Activated T-helper 1 cell treated with anti-CD3 and anti-CD28 coated beads, Interleukin-12 subunit alpha, Interleukin-12 subunit beta, Interleukin-2, Interleukin-4 antibody, amounts not matched to agents 30 ng/mL and 10 ng/mL and 1 ng/mL, durations not matched to agents 14 hours and 24 hours and 36 hours (primary cell): ENCODE results near the gene ZNF692. TPM values are rescaled to one million over a fixed set of nuclear protein-coding genes. Genes with fewer than 3 reads are reported as not detected.

Experiments used
- DNase-seq: peaks from one replicate; pipeline ENCODE4 v3.0.0; 2021; ENCODE audit warnings: low spot score
- H3K27ac Mint-ChIP-seq: one replicate; pipeline ENCODE4 v1.8.0; 2021; ENCODE audit warnings: mild to moderate bottlenecking, mixed read lengths
- H3K27me3 Mint-ChIP-seq: one replicate; pipeline ENCODE4 v1.8.0; 2022; ENCODE audit warnings: mild to moderate bottlenecking, moderate library complexity, mixed read lengths; ENCODE audit not compliant: insufficient read depth
- H3K36me3 Mint-ChIP-seq: one replicate; pipeline ENCODE4 v1.8.0; 2021; ENCODE audit warnings: low read depth, mixed read lengths
- H3K4me1 Mint-ChIP-seq: one replicate; pipeline ENCODE4 v1.8.0; 2021; ENCODE audit warnings: low read depth, mixed read lengths
- H3K4me3 Mint-ChIP-seq: one replicate; pipeline ENCODE4 v1.8.0; 2021; ENCODE audit warnings: mild to moderate bottlenecking, moderate library complexity, mixed read lengths
- H3K9me3 Mint-ChIP-seq: one replicate; pipeline ENCODE4 v1.8.0; 2021; ENCODE audit warnings: mixed read lengths
- intact Hi-C: fragments of 100-400 bp; cut with micrococcal nuclease; formaldehyde crosslinking; loops from one replicate; pipeline ENCODE4 v1.15.1; 2024
- total RNA-seq: library from RNA; stranded (reverse); gene quantifications from 2 replicates; pipeline ENCODE4 v1.2.3, GENCODE V29; 2022

The ZNF692 gene, protein sequence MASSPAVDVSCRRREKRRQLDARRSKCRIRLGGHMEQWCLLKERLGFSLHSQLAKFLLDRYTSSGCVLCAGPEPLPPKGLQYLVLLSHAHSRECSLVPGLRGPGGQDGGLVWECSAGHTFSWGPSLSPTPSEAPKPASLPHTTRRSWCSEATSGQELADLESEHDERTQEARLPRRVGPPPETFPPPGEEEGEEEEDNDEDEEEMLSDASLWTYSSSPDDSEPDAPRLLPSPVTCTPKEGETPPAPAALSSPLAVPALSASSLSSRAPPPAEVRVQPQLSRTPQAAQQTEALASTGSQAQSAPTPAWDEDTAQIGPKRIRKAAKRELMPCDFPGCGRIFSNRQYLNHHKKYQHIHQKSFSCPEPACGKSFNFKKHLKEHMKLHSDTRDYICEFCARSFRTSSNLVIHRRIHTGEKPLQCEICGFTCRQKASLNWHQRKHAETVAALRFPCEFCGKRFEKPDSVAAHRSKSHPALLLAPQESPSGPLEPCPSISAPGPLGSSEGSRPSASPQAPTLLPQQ
- 89.6 and 91.0 TPM in 2 replicates for total RNA-seq

DNA sequence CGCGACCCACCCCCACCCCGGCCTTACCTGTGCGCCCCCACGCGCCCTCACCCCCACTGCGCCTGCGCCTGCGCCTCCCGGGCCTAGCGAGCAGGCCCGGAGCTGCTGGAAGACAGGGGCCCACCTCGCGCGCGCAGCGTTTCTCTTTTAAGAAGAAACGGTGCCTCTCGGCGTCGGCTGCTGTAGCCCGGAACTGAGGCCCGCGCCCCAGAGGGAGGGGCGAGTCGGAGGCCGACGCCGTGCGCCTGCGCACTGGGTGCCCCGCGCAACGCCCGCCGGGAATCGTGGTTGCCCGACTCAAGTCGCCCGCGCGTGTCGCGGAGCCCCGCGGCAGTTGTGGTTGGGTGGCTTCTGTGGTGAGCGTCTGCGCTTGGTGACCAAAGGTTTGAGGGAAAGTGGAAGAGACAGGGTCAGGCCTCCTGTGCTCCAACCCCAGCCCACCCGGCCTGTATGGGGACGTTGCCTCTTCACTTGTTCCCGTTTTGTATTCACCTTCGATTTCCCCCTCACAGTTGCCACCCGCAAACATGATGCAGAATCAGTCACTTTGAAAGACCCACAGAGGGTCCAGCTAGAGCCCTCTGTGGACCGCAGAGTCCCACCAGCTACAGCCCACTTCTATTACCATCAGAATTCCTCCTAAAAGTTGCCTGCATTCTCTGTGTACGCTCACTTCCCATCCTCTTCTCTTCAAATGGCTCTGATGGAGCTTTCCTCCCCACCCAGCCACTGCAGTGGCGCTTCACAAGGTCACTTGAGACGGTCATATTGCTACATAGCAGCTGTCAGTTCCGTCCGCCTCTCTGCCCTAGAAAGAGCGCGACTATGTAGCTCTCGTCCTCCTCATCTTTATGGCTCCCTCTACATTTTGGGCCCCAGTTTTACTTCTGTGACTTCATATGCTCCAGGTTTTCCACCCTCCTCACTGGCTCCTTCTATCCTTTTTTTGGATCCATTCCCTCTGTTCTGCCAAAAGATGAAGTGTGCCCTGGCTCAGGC, at the start of gene ZNF692:
Gene ZNF692, minus strand, starts transcription at position 195 of the 999 bp plus-strand sequence. CDS start 776 bp downstream, outside the sequence.
- Mint-ChIP-seq H3K4me3 (peak within 1 kb of the TSS; percentile 96), H3K27ac (peak within 1 kb of the TSS; percentile 97), H3K4me1 (peaks cover 37% of the 10 kb centered on the region), H3K36me3 (peaks cover 20% of the 10 kb centered on the region), H3K27me3 (no peaks in the 10 kb centered on the region), H3K9me3 (no peaks in the 10 kb centered on the region)
- intact Hi-C loops, result loop anchor here (1.0 kb wide), 4 partner anchors 14 to 47 kb away; partner anchors contain the start of genes PGBD2 and ZNF672
- peak; percentile 97 for DNase-seq

DNA sequence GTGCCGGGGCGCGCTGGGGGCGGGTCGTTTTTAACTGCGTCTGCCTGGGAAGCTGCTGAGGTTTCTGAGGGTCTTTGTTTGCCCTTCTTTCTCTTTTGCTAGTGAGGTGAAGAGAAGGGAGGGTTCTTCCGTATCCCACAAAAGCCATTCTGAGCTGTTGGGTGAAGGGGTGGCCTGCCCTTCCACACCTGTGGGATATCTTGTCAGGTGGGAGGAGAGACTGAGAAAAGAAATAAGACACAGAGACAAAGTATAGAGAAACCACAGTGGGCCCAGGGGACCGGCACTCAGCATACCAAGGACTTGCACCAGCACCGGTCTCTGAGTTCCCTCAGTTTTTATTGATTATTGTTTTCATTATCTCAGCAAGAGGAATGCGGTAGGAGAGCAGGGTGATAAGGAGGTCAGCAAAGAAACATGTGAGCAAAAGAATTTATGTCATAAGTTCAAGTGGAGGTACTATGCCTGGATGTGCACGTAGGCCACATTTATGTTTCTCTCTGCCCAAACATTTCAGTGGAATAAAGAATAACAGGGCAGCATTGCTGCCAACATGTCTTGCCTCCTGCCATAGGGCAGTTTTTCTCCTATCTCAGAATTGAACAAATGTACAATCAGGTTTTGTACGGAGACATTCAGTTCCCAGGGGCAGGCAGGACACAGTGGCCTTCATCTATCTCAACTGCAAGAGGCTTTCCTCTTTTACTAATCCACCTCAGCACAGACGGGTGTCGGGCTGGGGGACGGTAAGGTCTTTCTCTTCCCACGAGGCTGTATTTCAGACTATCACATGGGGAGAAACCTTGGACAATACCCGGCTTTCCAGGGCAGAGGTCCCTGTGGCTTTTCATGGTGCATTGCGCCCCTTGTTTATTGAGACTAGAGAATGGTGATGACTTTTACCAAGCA, 48.1 kb upstream of the ZNF692 start:
- Mint-ChIP-seq H3K36me3 (peaks cover 6% of the 10 kb centered on the region), H3K27ac (peak overlapping the region; percentile 73), H3K4me1 (peaks cover 46% of the 10 kb centered on the region), H3K4me3 (peak overlapping the region; percentile 90), H3K9me3 (no peaks in the 10 kb centered on the region), H3K27me3 (peaks cover 14% of the 10 kb centered on the region)
- DNase-seq, result no peak
- intact Hi-C loops, result loop anchor here (1.0 kb wide), 6 partner anchors 18 to 81 kb away; partner anchors contain the start of genes ZNF672 and ZNF692

DNA sequence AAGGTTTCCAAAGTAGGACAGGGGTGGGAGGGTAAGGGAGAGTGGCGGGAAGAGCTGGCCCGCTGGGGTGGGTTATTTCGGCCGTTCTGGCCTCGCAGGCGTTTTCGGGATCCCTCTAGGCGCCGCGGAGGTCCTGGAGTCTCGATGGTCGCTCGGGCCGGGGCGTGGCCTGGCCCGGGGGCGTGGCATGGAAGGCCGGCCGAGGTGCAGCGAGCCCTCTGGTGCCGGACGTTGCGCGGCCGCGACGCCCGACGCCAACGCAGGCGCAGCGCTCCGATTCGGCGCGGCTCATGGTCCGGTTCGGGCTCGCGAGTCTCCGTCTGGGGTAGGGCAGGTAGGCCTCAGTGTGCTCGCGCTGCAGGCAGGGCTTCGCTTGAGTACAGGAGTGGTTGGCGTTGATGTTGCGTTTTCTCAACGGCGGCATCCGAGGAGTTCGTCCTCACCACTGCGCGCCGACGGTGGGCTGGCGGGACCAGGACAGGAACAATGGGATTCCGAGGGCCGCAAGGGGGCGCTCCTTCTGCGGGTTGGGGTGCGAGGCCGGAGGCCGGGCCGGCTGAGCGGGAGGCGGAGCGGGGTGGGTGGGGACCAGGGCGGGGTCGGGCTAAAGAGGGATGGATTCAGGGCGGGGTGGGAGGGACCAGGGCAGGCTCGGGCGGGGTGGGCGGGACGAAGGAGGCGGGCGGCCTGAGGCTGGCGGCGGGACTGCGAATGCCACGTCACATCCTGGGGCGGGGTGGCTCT, 47.3 kb upstream of the ZNF692 start, which contains the start of gene PGBD2:
Gene PGBD2, plus strand, starts transcription at position 227 of the 744 bp plus-strand sequence. CDS start 7,628 bp downstream, outside the sequence.
- peak; percentile 89 for DNase-seq

DNA sequence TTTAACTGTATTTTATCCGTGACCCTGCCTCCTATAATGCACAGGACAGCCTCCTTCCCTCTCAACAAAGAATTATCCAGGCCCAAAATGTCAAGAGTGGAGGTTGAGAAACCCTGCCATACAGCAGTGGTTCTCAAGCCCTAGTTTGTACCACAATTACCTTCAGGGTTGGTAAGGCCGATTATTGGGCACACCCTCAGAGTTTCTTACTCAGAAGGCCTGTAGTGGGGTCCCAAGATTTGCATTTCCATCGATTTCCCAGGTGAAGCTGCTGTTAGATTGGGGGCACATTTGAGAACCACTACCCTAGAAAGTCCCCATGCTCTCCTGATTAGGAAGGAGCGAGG, 46.8 kb upstream of the ZNF692 start:
- Mint-ChIP-seq H3K4me3 (peak overlapping the region; percentile 95), H3K27me3 (peaks cover 21% of the 10 kb centered on the region), H3K4me1 (peaks cover 51% of the 10 kb centered on the region), H3K27ac (peak overlapping the region; percentile 98), H3K36me3 (peaks cover 6% of the 10 kb centered on the region), H3K9me3 (no peaks in the 10 kb centered on the region)
- no peak for DNase-seq
- intact Hi-C loops, result loop anchor here (1.0 kb wide), 6 partner anchors 20 to 79 kb away; partner anchors contain the start of genes ZNF672 and ZNF692

More for the DNA sequence above, 47.3 kb upstream of the ZNF692 start, which contains the start of gene PGBD2:
- peak within 1 kb of the TSS; percentile 98 for H3K27ac Mint-ChIP-seq
- H3K36me3 Mint-ChIP-seq, result peaks cover 6% of the 10 kb centered on the region
- H3K4me1 Mint-ChIP-seq, result peaks cover 51% of the 10 kb centered on the region
- no peaks in the 10 kb centered on the region for H3K9me3 Mint-ChIP-seq
- intact Hi-C loops, result loop anchor here (1.0 kb wide), 6 partner anchors 19 to 80 kb away; partner anchors contain the start of genes ZNF672 and ZNF692
- peaks cover 20% of the 10 kb centered on the region for H3K27me3 Mint-ChIP-seq
- peak within 1 kb of the TSS; percentile 95 for H3K4me3 Mint-ChIP-seq

DNA sequence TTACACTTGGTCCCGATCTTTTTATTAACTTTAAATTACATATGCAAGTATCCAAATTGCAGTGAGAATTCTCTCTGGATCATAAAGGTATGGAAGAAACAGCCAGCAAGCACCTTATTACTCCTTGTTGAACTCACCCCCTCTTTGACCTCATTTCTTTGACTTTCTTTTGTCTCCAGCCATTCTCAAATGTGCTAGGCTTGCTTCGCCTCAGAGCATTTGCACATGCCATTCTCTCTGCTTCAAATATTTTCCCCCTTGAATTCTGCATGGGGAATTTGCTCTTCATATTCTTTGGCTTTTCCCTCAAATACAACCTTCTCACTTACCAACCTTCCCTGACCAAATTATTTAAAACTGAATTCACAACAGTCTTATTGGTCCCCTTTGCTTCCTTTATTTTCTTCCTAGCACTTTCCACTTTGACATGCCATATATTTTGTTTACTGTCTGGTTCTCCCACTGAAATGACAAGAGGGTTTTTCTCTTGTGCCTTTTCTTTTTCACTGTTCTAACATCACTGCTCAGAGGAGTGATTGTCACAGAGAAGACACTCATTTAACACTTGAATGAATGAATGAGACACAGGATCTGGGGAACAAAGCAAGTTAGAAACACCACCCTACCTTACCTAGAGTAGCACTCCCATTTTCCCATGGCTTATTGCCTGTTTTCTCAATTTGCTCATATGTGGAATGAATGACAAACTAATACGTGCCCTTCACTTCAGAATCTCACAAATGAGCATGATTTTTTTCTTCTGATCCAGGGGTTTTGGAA, 45.7 kb upstream of the ZNF692 start:
- peaks cover 6% of the 10 kb centered on the region for H3K36me3 Mint-ChIP-seq
- no peaks in the 10 kb centered on the region for H3K9me3 Mint-ChIP-seq
- DNase-seq, result no peak
- peak overlapping the region; percentile 95 for H3K4me3 Mint-ChIP-seq
- intact Hi-C loops, result no loop called here
- H3K4me1 Mint-ChIP-seq, result peaks cover 49% of the 10 kb centered on the region
- H3K27me3 Mint-ChIP-seq, result peaks cover 29% of the 10 kb centered on the region
- peak overlapping the region; percentile 38 for H3K27ac Mint-ChIP-seq

DNA sequence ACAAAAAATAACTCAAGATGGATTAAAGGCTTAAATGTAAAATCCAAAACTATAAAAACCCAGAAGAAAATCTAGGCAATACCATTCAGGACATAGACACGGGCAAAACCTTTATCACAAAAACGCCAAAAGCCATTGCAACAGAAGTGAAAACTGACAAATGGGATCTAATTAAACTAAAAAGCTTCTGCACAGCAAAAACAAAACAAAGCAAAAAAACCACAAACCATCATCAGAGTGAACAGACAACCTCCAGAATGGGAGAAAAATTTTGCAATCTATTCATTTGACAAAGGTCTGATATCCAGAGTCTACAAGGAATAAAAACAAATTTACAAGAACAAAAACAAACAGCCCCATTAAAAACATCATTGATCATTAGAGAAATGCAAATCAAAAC, 42.7 kb upstream of the ZNF692 start:
- Mint-ChIP-seq H3K27me3 (peaks cover 44% of the 10 kb centered on the region), H3K27ac (no peak overlapping the region), H3K4me1 (peaks cover 20% of the 10 kb centered on the region), H3K4me3 (no peak overlapping the region), H3K36me3 (peaks cover 4% of the 10 kb centered on the region), H3K9me3 (no peaks in the 10 kb centered on the region)
- intact Hi-C loops, result no loop called here
- DNase-seq, result no peak

DNA sequence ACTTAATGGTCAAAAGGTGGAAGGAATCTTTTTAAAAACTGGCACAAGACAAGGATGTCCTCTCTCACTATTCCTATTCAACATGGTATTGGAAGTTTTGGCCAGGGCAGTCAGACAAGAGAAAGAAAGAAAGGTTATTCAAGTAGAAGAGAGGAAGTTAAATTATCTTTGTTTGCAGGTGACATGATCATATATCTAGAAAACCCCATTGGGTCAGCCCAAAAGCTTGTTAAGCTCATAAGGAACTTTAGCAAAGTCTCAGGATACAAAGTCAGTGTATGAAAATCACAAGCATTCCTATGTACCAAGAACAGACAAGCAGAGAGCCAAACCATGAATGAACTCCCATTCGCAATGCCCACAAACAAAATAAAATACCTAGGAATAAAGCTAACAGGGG, 41.8 kb upstream of the ZNF692 start:
- DNase-seq, result no peak
- intact Hi-C loops, result no loop called here
- Mint-ChIP-seq H3K27ac (no peak overlapping the region), H3K9me3 (no peaks in the 10 kb centered on the region), H3K36me3 (peaks cover 4% of the 10 kb centered on the region), H3K4me3 (no peak overlapping the region), H3K4me1 (peaks cover 17% of the 10 kb centered on the region), H3K27me3 (peaks cover 44% of the 10 kb centered on the region)

DNA sequence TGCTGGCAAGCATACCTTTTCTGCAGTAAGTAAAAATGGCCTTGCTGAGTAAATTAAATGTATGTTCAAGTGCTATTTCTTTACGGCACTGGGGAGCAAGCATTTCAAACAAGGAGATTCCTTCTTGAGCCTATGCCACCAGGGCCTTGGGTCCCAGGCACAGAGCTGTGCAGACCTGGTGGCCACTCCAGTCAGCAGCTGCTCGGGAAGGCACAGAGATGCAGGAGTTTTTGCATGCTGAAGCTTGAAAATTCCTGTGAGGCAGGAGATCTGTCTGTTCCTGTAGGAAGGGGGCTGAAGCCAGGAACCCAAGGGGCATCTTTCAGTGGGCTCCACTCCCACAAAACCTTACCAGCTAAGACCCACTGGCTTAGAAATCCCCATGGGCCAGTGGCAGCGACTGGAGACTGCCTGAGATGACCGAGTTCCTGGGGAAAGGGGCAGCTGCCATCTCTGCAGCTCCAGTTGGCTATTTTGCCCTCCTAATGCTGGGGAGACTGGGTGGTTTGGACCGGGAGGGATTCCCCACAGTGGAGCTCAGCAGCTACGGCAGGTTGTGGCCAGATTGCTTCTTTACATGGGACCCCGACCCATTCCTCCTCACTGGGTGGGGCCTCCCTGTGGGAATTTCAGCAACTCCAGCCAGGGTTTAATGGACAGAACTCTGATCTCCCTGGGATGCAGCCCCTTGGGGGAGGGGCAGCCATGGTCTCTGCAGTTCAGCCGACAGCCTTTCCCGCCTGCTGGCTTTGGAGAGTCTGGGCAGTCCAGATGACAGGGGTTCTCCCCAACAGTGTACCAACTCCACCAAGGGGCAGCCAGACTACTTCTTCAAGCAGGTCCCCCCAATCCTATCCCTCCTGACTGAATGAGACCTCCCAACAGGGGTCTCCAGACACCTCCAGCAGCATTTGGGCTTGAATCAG, 38.8 kb upstream of the ZNF692 start:
- H3K36me3 Mint-ChIP-seq, result peaks cover 1% of the 10 kb centered on the region
- intact Hi-C loops, result no loop called here
- no peaks in the 10 kb centered on the region for H3K9me3 Mint-ChIP-seq
- peaks cover 5% of the 10 kb centered on the region for H3K4me1 Mint-ChIP-seq
- DNase-seq, result no peak
- H3K27ac Mint-ChIP-seq, result no peak overlapping the region
- peaks cover 46% of the 10 kb centered on the region for H3K27me3 Mint-ChIP-seq
- H3K4me3 Mint-ChIP-seq, result no peak overlapping the region

DNA sequence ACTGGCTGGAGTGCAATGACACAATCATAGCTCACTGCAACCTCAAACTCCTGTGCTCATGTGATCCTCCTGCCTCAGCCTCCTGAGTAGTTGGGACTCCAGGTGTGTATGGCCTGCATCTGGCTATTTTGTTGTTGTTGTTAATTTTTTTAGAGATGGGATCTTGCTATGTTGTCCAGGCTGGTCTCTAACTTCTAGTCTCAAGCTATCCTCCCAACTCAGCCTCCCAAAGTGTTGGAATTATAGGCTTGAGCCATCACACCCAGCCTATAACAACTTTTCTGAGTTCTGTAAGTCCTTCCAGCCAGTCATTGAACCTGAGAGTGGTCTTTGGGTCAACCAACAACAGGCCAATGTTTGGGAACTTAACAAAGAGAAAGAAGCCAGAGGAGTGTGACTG, 36.0 kb upstream of the ZNF692 start:
- intact Hi-C loops, result no loop called here
- H3K36me3 Mint-ChIP-seq, result no peaks in the 10 kb centered on the region
- no peak overlapping the region for H3K4me3 Mint-ChIP-seq
- DNase-seq, result no peak
- H3K27me3 Mint-ChIP-seq, result peaks cover 37% of the 10 kb centered on the region
- H3K4me1 Mint-ChIP-seq, result no peaks in the 10 kb centered on the region
- no peak overlapping the region for H3K27ac Mint-ChIP-seq
- no peaks in the 10 kb centered on the region for H3K9me3 Mint-ChIP-seq

DNA sequence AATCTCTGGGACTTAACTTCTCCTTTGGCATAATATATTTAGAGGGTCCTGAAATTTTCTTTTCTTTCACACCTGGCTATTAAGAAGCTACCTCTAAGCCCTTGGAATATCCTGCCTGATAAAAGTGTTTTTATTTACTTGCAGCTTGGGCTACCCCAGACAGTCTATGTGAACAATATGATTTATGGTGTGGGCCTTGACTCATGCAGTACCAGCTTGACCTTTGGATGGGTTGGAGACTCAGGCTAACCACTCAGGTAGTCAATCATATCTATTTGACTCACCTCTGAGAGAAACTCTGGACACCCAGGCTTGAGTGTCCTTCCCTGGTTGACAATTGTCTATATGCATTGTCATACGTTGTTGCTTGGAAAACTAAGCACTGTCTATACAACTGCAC, 33.7 kb upstream of the ZNF692 start:
- no peak for DNase-seq
- intact Hi-C loops, result no loop called here
- peaks cover 21% of the 10 kb centered on the region for H3K27me3 Mint-ChIP-seq
- no peaks in the 10 kb centered on the region for H3K36me3 Mint-ChIP-seq
- H3K9me3 Mint-ChIP-seq, result no peaks in the 10 kb centered on the region
- no peaks in the 10 kb centered on the region for H3K4me1 Mint-ChIP-seq
- no peak overlapping the region for H3K4me3 Mint-ChIP-seq
- H3K27ac Mint-ChIP-seq, result no peak overlapping the region
